GM20000 (cell line): ENCODE results near the gene MOB2.

Experiments used
- DNase-seq: peaks from one replicate; pipeline ENCODE4 v3.0.0; 2012; ENCODE audit warnings: low spot score
- CTCF ChIP-seq: IDR thresholded peaks from 2 replicates; pipeline ENCODE4 v1.5.1; 2012; ENCODE audit warnings: mild to moderate bottlenecking, control low read depth; ENCODE audit errors: extremely low read depth, missing control alignments

MOB2 gene

DNA sequence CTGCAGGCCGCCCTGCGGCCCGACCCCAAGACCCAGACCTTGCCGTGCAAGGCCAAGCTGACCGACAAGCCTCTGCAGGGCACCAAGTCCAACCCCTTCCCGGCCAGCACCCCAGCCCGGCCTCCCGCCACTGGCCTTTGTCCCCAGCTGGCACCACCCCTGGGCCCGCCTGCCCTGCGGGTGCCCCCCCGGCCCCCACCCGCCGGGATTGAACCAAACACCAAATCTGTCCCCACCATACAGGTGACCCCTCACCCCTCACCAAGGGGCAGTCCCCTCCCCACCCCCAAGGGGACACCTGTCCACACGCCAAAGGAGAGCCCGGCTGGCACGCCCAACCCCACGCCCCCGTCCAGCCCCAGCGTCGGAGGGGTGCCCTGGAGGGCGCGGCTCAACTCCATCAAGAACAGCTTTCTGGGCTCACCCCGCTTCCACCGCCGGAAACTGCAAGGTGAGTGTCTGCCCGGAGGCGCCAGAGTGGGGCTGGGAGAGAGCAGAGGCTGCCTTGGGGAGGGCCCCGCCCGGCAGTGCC lies 36.2 kb downstream of the MOB2 start:
- no peak for TF ChIP-seq CTCF
- DNase-seq = no peak

DNA sequence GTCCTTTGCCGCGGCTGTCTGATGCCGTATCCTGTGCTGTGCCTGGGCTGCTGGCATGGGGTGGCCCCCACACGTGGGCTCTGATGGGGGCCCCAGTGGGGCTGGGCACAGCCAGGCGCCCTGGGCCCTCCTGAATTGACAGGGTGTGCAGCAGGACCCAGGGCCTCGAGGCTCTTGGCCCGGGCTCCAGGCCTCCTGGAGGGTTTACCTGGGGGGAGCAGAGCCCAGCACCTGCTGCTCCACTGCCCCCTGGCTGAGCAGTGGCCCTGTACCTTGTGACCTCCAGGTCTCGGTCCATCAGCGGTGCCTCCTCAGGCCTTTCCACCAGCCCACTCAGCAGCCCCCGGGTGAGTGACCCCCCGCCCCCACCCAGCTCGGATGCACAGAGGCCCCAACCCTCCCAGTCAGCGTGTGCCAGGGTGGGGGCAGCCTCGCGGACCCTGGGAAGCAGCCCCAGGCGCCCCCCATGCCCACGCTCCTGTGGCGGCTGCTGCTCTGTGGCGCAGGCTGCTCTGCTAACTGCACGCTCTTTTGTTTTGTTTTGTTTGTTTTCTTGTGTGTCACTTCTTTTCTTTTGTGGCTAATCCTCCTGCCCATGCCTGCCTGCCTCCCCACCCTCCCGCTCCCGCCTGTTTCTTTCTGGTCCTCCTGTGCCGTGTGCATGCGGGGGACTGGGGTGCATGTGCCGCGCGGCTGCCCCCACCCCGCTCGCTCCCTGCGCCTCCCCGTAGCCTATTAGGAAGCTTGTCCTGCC lies 36.9 kb downstream of the MOB2 start:
- TF ChIP-seq CTCF = no peak
- peak; percentile 54 for DNase-seq

DNA sequence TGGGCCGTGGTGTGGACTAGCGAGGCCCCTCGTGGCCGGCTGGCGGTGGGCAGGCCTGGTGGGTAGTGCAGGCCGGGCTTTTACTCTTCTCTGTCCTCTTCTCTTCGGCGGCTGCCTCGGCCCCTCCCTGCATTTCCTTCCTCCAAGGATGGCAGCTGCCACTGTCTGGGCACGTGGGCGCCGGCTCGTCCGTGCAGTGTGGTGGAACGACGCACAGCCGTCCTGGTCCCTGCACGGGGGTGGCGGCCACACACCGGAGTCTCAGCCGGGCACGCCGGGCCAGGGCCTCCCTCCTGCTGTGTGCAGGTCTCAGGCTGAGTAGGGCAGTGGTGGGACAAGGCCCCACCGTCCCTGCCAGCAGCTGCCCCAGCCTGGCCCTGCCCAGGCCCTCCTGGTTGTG lies 37.7 kb downstream of the MOB2 start:
- TF ChIP-seq CTCF = no peak
- DNase-seq = no peak

DNA sequence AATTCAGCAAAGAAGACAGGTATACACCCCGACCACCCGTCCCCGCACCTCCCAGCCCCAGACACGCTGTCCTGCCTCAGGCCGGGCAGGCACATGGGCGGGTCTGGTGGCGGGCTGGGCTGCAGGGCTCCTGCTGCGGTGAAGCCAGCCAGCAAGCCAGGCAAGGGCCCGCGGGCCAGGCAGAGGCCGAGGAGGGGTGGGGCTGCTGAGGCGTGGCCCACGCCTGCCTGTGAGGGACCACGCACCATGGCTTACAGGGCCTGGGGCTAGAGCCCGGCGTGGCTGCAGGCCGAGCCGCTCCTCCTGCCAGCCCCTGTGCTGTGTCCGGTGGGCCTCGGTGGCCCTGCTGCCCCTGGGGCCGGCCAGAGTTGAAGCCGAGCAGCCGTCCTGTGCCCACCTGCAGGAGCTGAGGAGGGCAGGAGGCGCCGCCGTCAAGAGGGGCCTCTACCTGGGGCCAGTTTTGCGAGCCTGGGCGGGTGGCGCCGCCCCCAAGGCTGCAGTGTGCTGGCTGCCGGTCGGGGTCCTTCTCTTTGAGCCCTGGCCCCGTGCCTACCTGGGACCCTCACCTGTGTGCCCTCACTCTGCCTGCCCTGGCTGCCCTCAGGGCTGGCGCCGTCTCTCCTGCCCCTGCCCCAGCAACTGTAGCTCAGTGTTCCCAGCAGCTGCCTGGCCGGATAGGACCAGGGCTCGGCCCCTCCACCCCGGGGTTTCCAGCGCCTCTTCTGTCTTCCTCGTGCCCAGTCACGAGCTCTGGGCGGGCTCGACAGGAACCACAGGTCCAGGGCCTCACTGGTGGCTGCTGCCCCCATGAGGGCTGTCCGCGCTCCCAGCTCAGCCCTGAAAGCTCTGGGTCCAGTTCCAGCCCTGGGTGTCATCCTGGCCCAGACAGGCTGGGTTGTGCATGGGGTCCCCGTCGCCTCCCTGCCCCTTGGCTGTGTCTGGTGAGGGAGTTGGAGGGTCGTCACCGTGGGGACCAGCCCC lies 38.4 kb downstream of the MOB2 start:
- no peak for TF ChIP-seq CTCF
- DNase-seq = no peak

GRCh38 chr11:1446623-1447022 lies 40.0 kb downstream of the MOB2 start:
- DNase-seq = no peak
- TF ChIP-seq CTCF = no peak

- DNase-seq = no peak
- TF ChIP-seq CTCF = no peak
Observed at GRCh38 chr11:1445741-1446445, 40.7 kb downstream of the MOB2 start.
